Measurements from ENCODE around the gene PTPN4.

The PTPN4 gene

GRCh38 chr2:119744335-119744939 lies 15.3 kb upstream of the PTPN4 start:
- TF ChIP-seq ZFX (IDR thresholded peaks at IDR 0.05; ENCODE audit: borderline replicate concordance): no peak
- TF ChIP-seq CTCF (IDR thresholded peaks at IDR 0.05): no peak
- H3K27ac ChIP-seq: no peak overlapping the region

GRCh38 chr2:119745566-119745965 lies 14.2 kb upstream of the PTPN4 start:
- TF ChIP-seq ZFX (IDR thresholded peaks at IDR 0.05; ENCODE audit: borderline replicate concordance) (no peak), CTCF (IDR thresholded peaks at IDR 0.05) (no peak)
- H3K27ac ChIP-seq: no peak overlapping the region

- TF ChIP-seq ZFX (IDR thresholded peaks at IDR 0.05; ENCODE audit: borderline replicate concordance): no peak
- no peak for TF ChIP-seq CTCF (IDR thresholded peaks at IDR 0.05)
Observed at GRCh38 chr2:119746836-119747686, 12.7 kb upstream of the PTPN4 start.

GRCh38 chr2:119748135-119748534 lies 11.6 kb upstream of the PTPN4 start:
- no peak overlapping the region for H3K27ac ChIP-seq
- TF ChIP-seq CTCF (IDR thresholded peaks at IDR 0.05): no peak
- TF ChIP-seq ZFX (IDR thresholded peaks at IDR 0.05; ENCODE audit: borderline replicate concordance): no peak

More at GRCh38 chr2:119746836-119747686, 12.7 kb upstream of the PTPN4 start:
- no peak overlapping the region for H3K27ac ChIP-seq

- no peak overlapping the region for H3K27ac ChIP-seq
- no peak for TF ChIP-seq ZFX (IDR thresholded peaks at IDR 0.05; ENCODE audit: borderline replicate concordance)
- no peak for TF ChIP-seq CTCF (IDR thresholded peaks at IDR 0.05)
Observed at GRCh38 chr2:119749477-119750012, 10.2 kb upstream of the PTPN4 start.

GRCh38 chr2:119751706-119752105 lies 8.0 kb upstream of the PTPN4 start:
- TF ChIP-seq CTCF (IDR thresholded peaks at IDR 0.05): no peak
- no peak overlapping the region for H3K27ac ChIP-seq

Measured in 22Rv1 (cell line).